Lower leg skin (tissue), 4 donors: Measurements from ENCODE around the gene FANCC. TPM values are rescaled to one million over a fixed set of nuclear protein-coding genes. Genes with fewer than 3 reads are reported as not detected.

Source experiments
- DNase-seq, 2 donors: peaks; one replicate each; pipeline ENCODE4 v3.0.0-alpha.2; 2019; ENCODE audit warnings: low spot score in 2 of 2
- H3K4me3 ChIP-seq: fragments of 200-600 bp; sonication (generic); 2 replicates; pipeline ENCODE4 v1.5.1; 2017; ENCODE audit warnings: mild to moderate bottlenecking, low read depth; ENCODE audit not compliant: poor library complexity, severe bottlenecking
- POLR2A ChIP-seq, 2 donors: fragments of 450-650 bp; IDR thresholded peaks; one replicate each; pipeline ENCODE4 v1.6.1; 2016 to 2017; ENCODE audit warnings: antibody characterized with exemption in 2 of 2, mild to moderate bottlenecking in 1 of 2, moderate library complexity in 1 of 2
- WGBS, 2 donors: methylation state at CpG; one replicate each; pipeline ENCODE4 v1.1.5; 2018; 5-methylcytosine and 5-hydroxymethylcytosine counted together
- intact Hi-C: fragments of 100-400 bp; cut with DNase I; formaldehyde crosslinking; loops from one replicate; pipeline ENCODE4 v1.15.0; 2023; ENCODE audit warnings: low total_unique reads
- total RNA-seq, 4 donors: library from RNA; depleted of rRNA; stranded (reverse); fragments of >200 nt; gene quantifications; one replicate each; pipeline ENCODE4 v1.1.0, GENCODE V29; 2016
- TF ChIP-seq, protein P1 (sequence below), 3 donors: fragments of 450-650 bp; IDR thresholded peaks; one replicate each; pipeline ENCODE4 v1.5.1; 2016; ENCODE audit warnings: antibody characterized with exemption in 3 of 3, mild to moderate bottlenecking in 3 of 3, moderate library complexity in 2 of 3

The FANCC gene
- total RNA-seq, 4 donors from 2014 or later, result 6.7 to 10.2 (median 8.1) TPM

- no peak overlapping the region for H3K4me3 ChIP-seq
- WGBS, 2 donors, result 97 to 99% methylated on average over 6 of the region's 6 CpGs
- no peak for DNase-seq
- TF ChIP-seq, protein P1, sequence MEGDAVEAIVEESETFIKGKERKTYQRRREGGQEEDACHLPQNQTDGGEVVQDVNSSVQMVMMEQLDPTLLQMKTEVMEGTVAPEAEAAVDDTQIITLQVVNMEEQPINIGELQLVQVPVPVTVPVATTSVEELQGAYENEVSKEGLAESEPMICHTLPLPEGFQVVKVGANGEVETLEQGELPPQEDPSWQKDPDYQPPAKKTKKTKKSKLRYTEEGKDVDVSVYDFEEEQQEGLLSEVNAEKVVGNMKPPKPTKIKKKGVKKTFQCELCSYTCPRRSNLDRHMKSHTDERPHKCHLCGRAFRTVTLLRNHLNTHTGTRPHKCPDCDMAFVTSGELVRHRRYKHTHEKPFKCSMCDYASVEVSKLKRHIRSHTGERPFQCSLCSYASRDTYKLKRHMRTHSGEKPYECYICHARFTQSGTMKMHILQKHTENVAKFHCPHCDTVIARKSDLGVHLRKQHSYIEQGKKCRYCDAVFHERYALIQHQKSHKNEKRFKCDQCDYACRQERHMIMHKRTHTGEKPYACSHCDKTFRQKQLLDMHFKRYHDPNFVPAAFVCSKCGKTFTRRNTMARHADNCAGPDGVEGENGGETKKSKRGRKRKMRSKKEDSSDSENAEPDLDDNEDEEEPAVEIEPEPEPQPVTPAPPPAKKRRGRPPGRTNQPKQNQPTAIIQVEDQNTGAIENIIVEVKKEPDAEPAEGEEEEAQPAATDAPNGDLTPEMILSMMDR (IDR thresholded peaks at IDR 0.05), result no peak
- no peak for TF ChIP-seq POLR2A (IDR thresholded peaks at IDR 0.05)
- intact Hi-C loops, result no loop called here
Observed at GRCh38 chr9:95230046-95230445, 87.5 kb downstream of the FANCC start.

- no peak for DNase-seq
- no peak overlapping the region for H3K4me3 ChIP-seq
- TF ChIP-seq, protein P1 (IDR thresholded peaks at IDR 0.05), result no peak
- no peak for TF ChIP-seq POLR2A (IDR thresholded peaks at IDR 0.05)
- intact Hi-C loops, result no loop called here
- WGBS, 2 donors, result 92 to 95% methylated on average over 4 of the region's 4 CpGs
Observed at GRCh38 chr9:95229230-95229915, 88.1 kb downstream of the FANCC start.

GRCh38 chr9:95226921-95227320, 90.6 kb downstream of the FANCC start:
- intact Hi-C loops, result no loop called here
- H3K4me3 ChIP-seq, result no peak overlapping the region
- no peak for TF ChIP-seq POLR2A (IDR thresholded peaks at IDR 0.05)
- TF ChIP-seq, protein P1 (IDR thresholded peaks at IDR 0.05), result no peak
- 91 to 93% methylated on average over 7 of the region's 7 CpGs for WGBS, 2 donors
- DNase-seq, result no peak

DNA sequence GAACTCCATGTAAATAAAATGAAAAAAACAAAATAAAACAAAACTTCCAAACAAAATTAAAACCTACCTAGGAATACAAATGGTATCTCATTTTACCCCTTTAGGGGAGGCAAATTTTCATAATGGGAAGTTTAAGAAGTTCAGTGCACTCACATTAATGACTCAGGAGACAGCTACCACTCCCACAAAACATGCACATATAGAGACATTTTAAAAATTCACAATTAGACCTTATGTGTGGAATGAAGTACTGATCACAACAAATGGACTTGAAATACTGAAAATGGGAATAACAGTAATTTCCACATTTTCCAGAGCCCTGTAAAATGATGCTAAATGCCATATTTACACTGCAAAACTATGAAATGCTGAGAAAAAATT, 91.8 kb downstream of the FANCC start:
- intact Hi-C loops, result no loop called here

DNA sequence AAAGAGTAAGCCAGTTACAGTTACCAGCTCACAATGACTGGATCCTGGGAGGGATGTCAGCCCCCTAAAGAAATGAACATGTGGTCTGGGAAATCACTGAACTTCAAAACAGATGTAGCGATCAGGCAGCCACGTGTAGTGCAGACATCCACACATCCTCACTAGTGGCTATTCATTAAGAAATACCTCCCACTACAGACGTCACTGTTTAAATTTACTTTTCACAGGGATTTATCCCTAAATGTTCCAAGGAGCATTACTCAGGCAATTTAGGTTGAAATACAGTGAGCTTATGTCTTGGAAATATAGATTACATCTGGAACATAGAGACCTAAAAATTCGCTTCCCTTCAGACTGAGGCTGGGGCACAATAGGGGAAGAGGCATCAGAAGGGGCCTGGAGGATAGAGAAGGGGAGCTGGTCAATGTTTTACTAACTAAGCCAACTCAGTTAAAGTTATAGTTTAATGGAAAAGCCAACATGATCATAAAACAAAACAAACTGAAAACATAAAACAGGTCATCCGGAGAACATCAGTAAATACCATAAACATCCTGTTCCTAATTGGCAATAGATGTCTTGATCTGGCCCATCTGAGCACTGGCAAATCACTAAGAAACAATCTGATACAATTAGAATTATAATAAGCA, 92.3 kb downstream of the FANCC start:
- DNase-seq, result no peak
- intact Hi-C loops, result no loop called here

More for the DNA sequence above, 91.8 kb downstream of the FANCC start:
- DNase-seq, result no peak
- TF ChIP-seq, protein P1 (IDR thresholded peaks at IDR 0.05), result no peak
- no peak for TF ChIP-seq POLR2A (IDR thresholded peaks at IDR 0.05)
- H3K4me3 ChIP-seq, result no peak overlapping the region

More for the DNA sequence above, 92.3 kb downstream of the FANCC start:
- no peak for TF ChIP-seq POLR2A (IDR thresholded peaks at IDR 0.05)
- TF ChIP-seq, protein P1 (IDR thresholded peaks at IDR 0.05), result no peak
- no peak overlapping the region for H3K4me3 ChIP-seq
- 79% methylated on average over 5 of the region's 5 CpGs for WGBS, 2 donors
